K562 (cell line): ENCODE data around the gene LENG9. TPM values are rescaled to one million over a fixed set of nuclear protein-coding genes. Genes with fewer than 3 reads are reported as not detected.

Experiments
- ATAC-seq: fragments of 200-7000 bp; cut with Tn5 transposase; 3 replicates; pipeline ENCODE4 v1.9.1; 2020; ENCODE audit warnings: moderate library complexity
- BruUV-seq: library from RNA; stranded (reverse); fragments of 400-500 nt; replicated peaks from 2 replicates; lab custom pipeline; 2021; lab: Mats Ljungman, UMichigan
- CTCF ChIA-PET: fragments of 300-600 bp; formaldehyde crosslinking; extraction: SDS; loops from one replicate; lab custom pipeline; 2021; ENCODE audit warnings: low intra/inter-chr PET ratio; lab: Yijun Ruan, JAX
- POLR2A ChIA-PET: fragments of 300-600, 350-650 bp; sonication (Branson Sonifier 250); formaldehyde crosslinking; extraction: SDS; loops from one replicate; lab custom pipeline; 2021; ENCODE audit warnings: antibody characterized with exemption, inconsistent platforms; lab: Yijun Ruan, JAX
- DNase-seq, 4 experiments: peaks; one replicate each; pipeline versions ENCODE4 v3.0.0 to v3.0.0-alpha.2; 2011 to 2018; ENCODE audit warnings: low spot score in 3 of 4, mixed read lengths in 3 of 4; ENCODE audit errors: extremely low read depth in 1 of 4
- FAIRE-seq: peaks from 2 replicates; lab custom pipeline; 2011; peaks lifted over from hg19 to GRCh38; lab: Jason Lieb, UNC
- H2AFZ ChIP-seq: 2 replicates; pipeline ENCODE4 v1.6.0; 2011; ENCODE audit warnings: low read depth, low read length, control low read depth, inconsistent platforms
- H3K27ac ChIP-seq: fragments of 200-600 bp; 3 replicates; pipeline ENCODE4 v1.8.0; 2011; ENCODE audit warnings: low read depth, mild to moderate bottlenecking, control low read depth, inconsistent platforms, low read length, moderate library complexity, mixed read lengths; ENCODE audit errors: extremely low read depth
- H3K27me3 ChIP-seq, 2 experiments: fragments of 300-600 bp in 1 of 2; 2 replicates in 1 of 2; 3 replicates in 1 of 2; pipeline versions ENCODE4 v1.6.0 to v1.8.0; 2011; ENCODE audit warnings: inconsistent platforms in 2 of 2, low read length in 2 of 2, mild to moderate bottlenecking in 1 of 2, mixed read lengths in 1 of 2, moderate library complexity in 1 of 2; ENCODE audit not compliant: control insufficient read depth in 2 of 2, insufficient read depth in 2 of 2
- H3K36me3 ChIP-seq: fragments of 300-600 bp; 3 replicates; pipeline ENCODE4 v1.8.0; 2011; ENCODE audit warnings: mild to moderate bottlenecking, low read length, inconsistent platforms; ENCODE audit not compliant: control insufficient read depth, insufficient read depth
- H3K4me1 ChIP-seq, 2 experiments: fragments of 200-600 bp in 1 of 2; replicated peaks in 1 of 2; 2 replicates in 1 of 2; 3 replicates in 1 of 2; pipeline versions ENCODE4 v1.5.1 to v1.8.0; 2011; ENCODE audit warnings: inconsistent platforms in 2 of 2, low read length in 2 of 2, mild to moderate bottlenecking in 1 of 2, mixed read lengths in 1 of 2, moderate library complexity in 1 of 2; ENCODE audit not compliant: control insufficient read depth in 2 of 2, insufficient read depth in 2 of 2
- H3K4me2 ChIP-seq: 2 replicates; pipeline ENCODE4 v1.6.1; 2011; ENCODE audit warnings: low read length, control low read depth, inconsistent platforms, mixed read lengths; ENCODE audit not compliant: insufficient read depth
- H3K4me3 ChIP-seq: fragments of 200-600 bp; sonication (generic), shearing (Covaris generic); 2 replicates; pipeline ENCODE4 v1.5.1; 2016; ENCODE audit warnings: control low read depth, inconsistent platforms
- H3K79me2 ChIP-seq: fragments of 200-600 bp; 3 replicates; pipeline ENCODE4 v1.8.0; 2011; ENCODE audit warnings: low read length, inconsistent platforms; ENCODE audit not compliant: control insufficient read depth, insufficient read depth
- H3K9ac ChIP-seq, 2 experiments: 2 replicates each; pipeline versions ENCODE4 v1.6.0 to v1.6.1; 2011; ENCODE audit warnings: low read depth in 2 of 2, low read length in 2 of 2, control low read depth in 1 of 2, inconsistent platforms in 1 of 2, mild to moderate bottlenecking in 1 of 2, mixed read lengths in 1 of 2; ENCODE audit not compliant: insufficient read depth in 1 of 2
- H3K9me1 ChIP-seq: one replicate; pipeline ENCODE4 v1.6.0; 2011; ENCODE audit warnings: inconsistent platforms, mild to moderate bottlenecking, low read length, moderate library complexity; ENCODE audit not compliant: control insufficient read depth, insufficient read depth
- H3K9me3 ChIP-seq: replicated peaks from 2 replicates; pipeline ENCODE4 v1.5.1; 2011; ENCODE audit warnings: low read depth, low read length, inconsistent platforms; ENCODE audit not compliant: control insufficient read depth, insufficient read depth
- H4K20me1 ChIP-seq: replicated peaks from 2 replicates; pipeline ENCODE4 v1.6.1; 2011; ENCODE audit warnings: low read length, inconsistent platforms, mixed read lengths; ENCODE audit not compliant: control insufficient read depth, insufficient read depth
- BCL6 ChIP-seq: fragments of 250-450 bp; sonication (Bioruptor Pico); IDR thresholded peaks from 2 replicates; pipeline ENCODE4 v1.4.0; 2020
- BDP1 ChIP-seq: IDR thresholded peaks from 3 replicates; pipeline ENCODE4 v1.6.1; 2011; ENCODE audit not compliant: insufficient read length, insufficient read depth
- FOXK2 ChIP-seq, 2 experiments: fragments of 450-650 bp; IDR thresholded peaks in 1 of 2; conservative IDR thresholded peaks in 1 of 2; 2 replicates each; pipeline ENCODE4 v1.6.1; 2016; ENCODE audit warnings: low read depth in 2 of 2, mild to moderate bottlenecking in 1 of 2
- HNRNPL ChIP-seq: fragments of 200-400 bp; formaldehyde crosslinking; IDR thresholded peaks from 2 replicates; pipeline ENCODE4 v1.6.1; 2017; ENCODE audit warnings: low read depth, mild to moderate bottlenecking, low read length
- MTA2 ChIP-seq: fragments of 450-650 bp; IDR thresholded peaks from 2 replicates; pipeline ENCODE4 v1.6.1; 2016; ENCODE audit warnings: low read depth
- RUNX1 ChIP-seq: sonication (generic); IDR thresholded peaks from 2 replicates; pipeline ENCODE4 v1.6.1; 2016; ENCODE audit warnings: antibody characterized with exemption, low read depth
- SOX6 ChIP-seq: fragments of 450-650 bp; IDR thresholded peaks from 2 replicates; pipeline ENCODE4 v1.6.1; 2014; ENCODE audit warnings: mild to moderate bottlenecking
- THRAP3 ChIP-seq: fragments of 450-650 bp; IDR thresholded peaks from 2 replicates; pipeline ENCODE4 v1.6.1; 2016; ENCODE audit warnings: mild to moderate bottlenecking, inconsistent platforms, borderline replicate concordance
- ZNF316 ChIP-seq: fragments of 450-650 bp; IDR thresholded peaks from 2 replicates; pipeline ENCODE4 v1.6.1; 2016
- WGBS: fragments of 100-300 bp; shearing (Covaris generic); methylation state at CpG from one replicate; pipeline ENCODE4 v1.1.6; 2016; ENCODE audit warnings: low coverage, mixed read lengths; ENCODE audit not compliant: insufficient coverage; ENCODE audit errors: missing lambda C conversion rate; 5-methylcytosine and 5-hydroxymethylcytosine counted together
- in situ Hi-C: fragments of 300-500 bp; cut with MboI; formaldehyde crosslinking; loops from 4 replicates; pipeline ENCODE4 v1.15.0; 2018; ENCODE audit warnings: inconsistent platforms, mixed read lengths
- intact Hi-C: fragments of 100-400 bp; cut with micrococcal nuclease; formaldehyde crosslinking; loops from 2 replicates; pipeline ENCODE4 v1.14.2; 2022
- polyA plus RNA-seq, 8 experiments: library from polyadenylated mRNA; depleted of rRNA in 4 of 8; stranded (reverse) in 5 of 8; unstranded in 3 of 8; fragments of >200 nt; fragmentation: Nextera tagmentation in 2 of 8; fragmentation: Illumina TruSeq in 1 of 8; extraction: Ambion mirVana in 2 of 8; extraction: Trizol in 1 of 8; gene quantifications; 2 replicates each; pipeline versions ENCODE4 v1.2.1 to v1.2.3, GENCODE V29; 2011 to 2014; ENCODE audit warnings: inconsistent platforms in 1 of 8, missing spikeins in 1 of 8
- total RNA-seq, 7 experiments: library from RNA; depleted of rRNA in 6 of 7; stranded (reverse); fragments of >200 nt in 6 of 7; fragmentation: Illumina TruSeq in 2 of 7; extraction: Trizol in 2 of 7; gene quantifications; 2 replicates each; pipeline versions ENCODE4 v1.2.1 to v1.2.3, GENCODE V29; 2011 to 2021; ENCODE audit warnings: low replicate concordance in 1 of 7
- TF ChIP-seq, protein P1 (sequence below): sonication (generic); formaldehyde crosslinking; IDR thresholded peaks from 2 replicates; pipeline ENCODE4 v1.8.1; 2022; ENCODE audit warnings: missing genetic modification reagents
- TF ChIP-seq, protein P2 (sequence below): sonication (generic); formaldehyde crosslinking; IDR thresholded peaks from 2 replicates; pipeline ENCODE4 v1.8.0; 2022; ENCODE audit warnings: missing genetic modification reagents, mild to moderate bottlenecking, borderline replicate concordance
- TF ChIP-seq, protein P3 (sequence below): sonication (generic); formaldehyde crosslinking; IDR thresholded peaks from 2 replicates; pipeline ENCODE4 v1.8.1; 2023; ENCODE audit warnings: mild to moderate bottlenecking, missing genetic modification reagents
- TF ChIP-seq, protein P4 (sequence below): sonication (generic); formaldehyde crosslinking; IDR thresholded peaks from 2 replicates; pipeline ENCODE4 v1.8.0; 2022; ENCODE audit warnings: missing genetic modification reagents, mild to moderate bottlenecking, borderline replicate concordance
- TF ChIP-seq, protein P5 (sequence below): sonication (generic); formaldehyde crosslinking; IDR thresholded peaks from 2 replicates; pipeline ENCODE4 v1.8.0; 2022; ENCODE audit warnings: mild to moderate bottlenecking, low read depth, missing genetic modification reagents

LENG9 gene
- total and polyA plus RNA-seq, 9 of the 15 experiments (the other 6 are each of a cell fraction or from before 2014, with no cell fraction given), result 0.06 to 0.64 (median 0.33) TPM; not detected in 1

DNA sequence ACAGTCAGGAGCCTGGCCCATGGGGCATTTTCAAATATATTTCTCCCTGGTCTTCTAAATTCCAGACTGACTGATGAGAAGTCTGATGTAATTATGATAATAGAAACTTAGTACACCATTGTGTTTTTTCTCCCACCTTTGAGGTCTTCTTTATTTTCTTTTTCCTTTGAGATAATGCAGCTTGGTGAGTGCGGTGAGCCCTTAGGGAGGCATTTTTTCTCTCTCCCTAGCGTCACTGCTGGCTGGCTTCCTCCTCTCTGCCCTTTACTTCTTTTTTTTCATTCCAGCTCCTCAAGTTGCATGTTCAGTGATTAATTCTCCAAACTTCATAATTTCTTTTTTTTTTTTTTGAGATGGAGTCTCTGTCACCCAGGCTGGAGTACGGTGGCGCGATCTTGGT, 22.3 kb upstream of the LENG9 start (continued):
- TF ChIP-seq, protein P1, sequence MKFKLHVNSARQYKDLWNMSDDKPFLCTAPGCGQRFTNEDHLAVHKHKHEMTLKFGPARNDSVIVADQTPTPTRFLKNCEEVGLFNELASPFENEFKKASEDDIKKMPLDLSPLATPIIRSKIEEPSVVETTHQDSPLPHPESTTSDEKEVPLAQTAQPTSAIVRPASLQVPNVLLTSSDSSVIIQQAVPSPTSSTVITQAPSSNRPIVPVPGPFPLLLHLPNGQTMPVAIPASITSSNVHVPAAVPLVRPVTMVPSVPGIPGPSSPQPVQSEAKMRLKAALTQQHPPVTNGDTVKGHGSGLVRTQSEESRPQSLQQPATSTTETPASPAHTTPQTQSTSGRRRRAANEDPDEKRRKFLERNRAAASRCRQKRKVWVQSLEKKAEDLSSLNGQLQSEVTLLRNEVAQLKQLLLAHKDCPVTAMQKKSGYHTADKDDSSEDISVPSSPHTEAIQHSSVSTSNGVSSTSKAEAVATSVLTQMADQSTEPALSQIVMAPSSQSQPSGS (CRISPR knock-in tag), result no peak
- TF ChIP-seq THRAP3, result no peak

DNA sequence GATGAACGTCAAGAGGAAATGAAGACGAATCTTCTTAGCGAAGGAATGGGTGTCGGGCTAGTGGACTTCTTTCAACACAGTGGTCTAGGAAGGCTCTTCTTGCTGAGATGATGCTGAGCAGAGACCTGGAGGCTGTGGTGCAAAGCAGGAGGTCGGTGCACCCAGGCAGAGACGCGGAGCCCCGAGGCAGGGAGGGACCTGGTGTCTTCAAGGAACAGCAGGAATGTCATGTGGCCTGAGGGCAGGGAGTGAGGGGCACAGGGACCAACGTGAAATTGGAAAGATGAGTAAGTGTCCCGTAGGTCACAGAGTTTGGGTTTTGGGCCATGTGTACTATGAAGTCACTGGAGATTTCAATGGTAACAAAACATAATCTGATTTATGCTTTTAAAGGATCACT, 20.9 kb upstream of the LENG9 start:
- no peaks in the 10 kb centered on the region for H3K79me2 ChIP-seq
- no TSS peak for BruUV-seq
- ChIA-PET CTCF (no interaction called here), POLR2A (no interaction called here)
- H3K4me2 ChIP-seq, result no peak overlapping the region
- H3K4me1 ChIP-seq, result no peaks in the 10 kb centered on the region; a peak in 1 of 5 replicates
- intact Hi-C loops, result no loop called here
- in situ Hi-C loops, result loop anchor here (10.0 kb wide), 1 partner anchor 190 kb away; no protein-coding TSS in a partner anchor
- no peak overlapping the region for H3K9ac ChIP-seq
- no peaks in the 10 kb centered on the region for H3K9me1 ChIP-seq
- peaks cover 8 to 20% of the 10 kb centered on the region in 2 experiments; a peak in 3 of 5 replicates for H3K27me3 ChIP-seq
- no peak overlapping the region for H3K27ac ChIP-seq
- no peak overlapping the region for H3K4me3 ChIP-seq
- DNase-seq (no peak), ATAC-seq (no peak), FAIRE-seq (no peak)
- no peaks in the 10 kb centered on the region for H3K9me3 ChIP-seq
- H2AFZ ChIP-seq, result no peak overlapping the region
- no peaks in the 10 kb centered on the region for H3K36me3 ChIP-seq
- TF ChIP-seq ZNF316 (no peak), BCL6 (CRISPR knock-in tag) (no peak), SOX6 (no peak), RUNX1 (no peak), HNRNPL (no peak), BDP1 (no peak), MTA2 (no peak), FOXK2 (conservative IDR thresholded peaks at IDR 0.05 in 1 of 2, IDR thresholded peaks at IDR 0.05 in 1 of 2; ENCODE audit: low read depth in 2 of 2) (no peak)
- TF ChIP-seq, protein P2, sequence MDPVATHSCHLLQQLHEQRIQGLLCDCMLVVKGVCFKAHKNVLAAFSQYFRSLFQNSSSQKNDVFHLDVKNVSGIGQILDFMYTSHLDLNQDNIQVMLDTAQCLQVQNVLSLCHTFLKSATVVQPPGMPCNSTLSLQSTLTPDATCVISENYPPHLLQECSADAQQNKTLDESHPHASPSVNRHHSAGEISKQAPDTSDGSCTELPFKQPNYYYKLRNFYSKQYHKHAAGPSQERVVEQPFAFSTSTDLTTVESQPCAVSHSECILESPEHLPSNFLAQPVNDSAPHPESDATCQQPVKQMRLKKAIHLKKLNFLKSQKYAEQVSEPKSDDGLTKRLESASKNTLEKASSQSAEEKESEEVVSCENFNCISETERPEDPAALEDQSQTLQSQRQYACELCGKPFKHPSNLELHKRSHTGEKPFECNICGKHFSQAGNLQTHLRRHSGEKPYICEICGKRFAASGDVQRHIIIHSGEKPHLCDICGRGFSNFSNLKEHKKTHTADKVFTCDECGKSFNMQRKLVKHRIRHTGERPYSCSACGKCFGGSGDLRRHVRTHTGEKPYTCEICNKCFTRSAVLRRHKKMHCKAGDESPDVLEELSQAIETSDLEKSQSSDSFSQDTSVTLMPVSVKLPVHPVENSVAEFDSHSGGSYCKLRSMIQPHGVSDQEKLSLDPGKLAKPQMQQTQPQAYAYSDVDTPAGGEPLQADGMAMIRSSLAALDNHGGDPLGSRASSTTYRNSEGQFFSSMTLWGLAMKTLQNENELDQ, result no peak
- TF ChIP-seq, protein P3, sequence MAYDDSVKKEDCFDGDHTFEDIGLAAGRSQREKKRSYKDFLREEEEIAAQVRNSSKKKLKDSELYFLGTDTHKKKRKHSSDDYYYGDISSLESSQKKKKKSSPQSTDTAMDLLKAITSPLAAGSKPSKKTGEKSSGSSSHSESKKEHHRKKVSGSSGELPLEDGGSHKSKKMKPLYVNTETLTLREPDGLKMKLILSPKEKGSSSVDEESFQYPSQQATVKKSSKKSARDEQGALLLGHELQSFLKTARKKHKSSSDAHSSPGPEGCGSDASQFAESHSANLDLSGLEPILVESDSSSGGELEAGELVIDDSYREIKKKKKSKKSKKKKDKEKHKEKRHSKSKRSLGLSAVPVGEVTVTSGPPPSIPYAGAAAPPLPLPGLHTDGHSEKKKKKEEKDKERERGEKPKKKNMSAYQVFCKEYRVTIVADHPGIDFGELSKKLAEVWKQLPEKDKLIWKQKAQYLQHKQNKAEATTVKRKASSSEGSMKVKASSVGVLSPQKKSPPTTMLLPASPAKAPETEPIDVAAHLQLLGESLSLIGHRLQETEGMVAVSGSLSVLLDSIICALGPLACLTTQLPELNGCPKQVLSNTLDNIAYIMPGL, result no peak
- TF ChIP-seq, protein P4, sequence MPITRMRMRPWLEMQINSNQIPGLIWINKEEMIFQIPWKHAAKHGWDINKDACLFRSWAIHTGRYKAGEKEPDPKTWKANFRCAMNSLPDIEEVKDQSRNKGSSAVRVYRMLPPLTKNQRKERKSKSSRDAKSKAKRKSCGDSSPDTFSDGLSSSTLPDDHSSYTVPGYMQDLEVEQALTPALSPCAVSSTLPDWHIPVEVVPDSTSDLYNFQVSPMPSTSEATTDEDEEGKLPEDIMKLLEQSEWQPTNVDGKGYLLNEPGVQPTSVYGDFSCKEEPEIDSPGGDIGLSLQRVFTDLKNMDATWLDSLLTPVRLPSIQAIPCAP (CRISPR knock-in tag), result no peak
- TF ChIP-seq, protein P5, sequence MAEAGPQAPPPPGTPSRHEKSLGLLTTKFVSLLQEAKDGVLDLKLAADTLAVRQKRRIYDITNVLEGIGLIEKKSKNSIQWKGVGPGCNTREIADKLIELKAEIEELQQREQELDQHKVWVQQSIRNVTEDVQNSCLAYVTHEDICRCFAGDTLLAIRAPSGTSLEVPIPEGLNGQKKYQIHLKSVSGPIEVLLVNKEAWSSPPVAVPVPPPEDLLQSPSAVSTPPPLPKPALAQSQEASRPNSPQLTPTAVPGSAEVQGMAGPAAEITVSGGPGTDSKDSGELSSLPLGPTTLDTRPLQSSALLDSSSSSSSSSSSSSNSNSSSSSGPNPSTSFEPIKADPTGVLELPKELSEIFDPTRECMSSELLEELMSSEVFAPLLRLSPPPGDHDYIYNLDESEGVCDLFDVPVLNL, result no peak
- no peaks in the 10 kb centered on the region; the same call in none of the 2 replicates for H4K20me1 ChIP-seq
- WGBS, result 0% methylated on average over 10 of the region's 10 CpGs
